Activated CD8-positive, alpha-beta memory T cell treated with anti-CD3 and anti-CD28 coated beads for 4 hours (primary cell): ENCODE results near the gene ARID2.

ENCODE experiments used
- DNase-seq, 2 donors: peaks; one replicate each; pipeline ENCODE4 v3.0.0-alpha.2; 2020; ENCODE audit warnings: low read depth in 2 of 2

The ARID2 gene

DNA sequence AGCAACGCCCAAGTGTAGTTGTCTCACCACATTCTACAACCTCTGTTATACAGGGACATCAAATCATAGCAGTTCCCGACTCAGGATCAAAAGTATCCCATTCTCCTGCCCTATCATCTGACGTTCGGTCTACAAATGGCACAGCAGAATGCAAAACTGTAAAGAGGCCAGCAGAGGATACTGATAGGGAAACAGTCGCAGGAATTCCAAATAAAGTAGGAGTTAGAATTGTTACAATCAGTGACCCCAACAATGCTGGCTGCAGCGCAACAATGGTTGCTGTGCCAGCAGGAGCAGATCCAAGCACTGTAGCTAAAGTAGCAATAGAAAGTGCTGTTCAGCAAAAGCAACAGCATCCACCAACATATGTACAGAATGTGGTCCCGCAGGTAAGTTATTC lies 123.0 kb downstream of the ARID2 start:
- DNase-seq = no peak

DNA sequence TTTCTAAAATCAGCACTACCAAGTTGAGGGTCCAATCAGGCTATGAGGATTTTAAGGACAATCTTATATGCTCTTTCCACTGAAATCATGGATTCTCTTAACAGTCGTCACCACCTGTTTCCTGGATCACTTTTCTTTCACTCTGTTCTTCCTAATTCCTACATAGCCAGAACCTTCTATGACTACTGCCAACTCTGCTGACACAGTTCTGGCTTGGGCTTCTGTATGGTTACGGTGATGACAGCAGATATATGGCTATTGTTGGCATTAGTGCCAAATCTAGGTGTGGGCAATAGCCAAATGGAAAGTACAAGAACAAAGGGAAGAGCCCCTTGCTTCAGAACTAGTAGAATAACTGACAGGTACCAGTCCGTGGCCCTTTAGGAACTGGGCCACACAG lies 124.0 kb downstream of the ARID2 start:
- DNase-seq = no peak

DNA sequence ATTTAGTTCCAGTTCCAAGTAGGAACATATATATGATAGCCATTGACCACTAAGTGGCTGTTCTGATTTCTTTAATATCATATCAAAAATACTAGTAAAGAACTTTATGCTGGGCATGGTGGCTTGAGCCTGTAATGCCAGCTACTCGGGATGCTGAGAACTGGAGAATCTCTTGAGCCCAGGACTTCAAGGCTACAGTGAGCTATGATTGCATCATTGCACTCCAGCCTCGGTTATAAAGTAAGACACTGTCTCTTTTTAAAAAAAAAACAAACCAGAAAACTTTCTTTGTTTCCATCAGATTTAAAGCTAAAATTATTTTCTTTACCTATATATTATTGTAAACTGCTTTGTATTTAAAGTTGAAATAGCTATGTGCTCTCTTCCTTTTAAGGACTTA lies 133.8 kb downstream of the ARID2 start:
- DNase-seq = no peak

DNA sequence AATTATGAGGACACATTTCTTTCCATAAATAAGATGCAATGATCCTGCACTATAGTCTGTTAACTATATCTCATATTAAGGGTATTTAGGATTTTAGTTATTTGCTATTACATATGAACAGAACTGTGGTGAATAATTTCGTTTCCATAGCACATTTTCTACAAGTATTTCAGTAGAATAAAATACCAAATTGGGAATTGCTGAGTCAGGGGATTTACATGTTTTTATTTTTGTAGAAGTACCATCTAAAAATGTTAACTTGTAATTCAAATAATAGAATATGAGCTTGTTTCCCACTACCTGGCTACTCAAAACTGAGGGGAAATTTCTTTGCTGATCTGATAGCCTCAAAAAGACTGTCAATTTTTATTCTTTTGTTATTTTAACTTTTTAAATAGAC lies 136.8 kb downstream of the ARID2 start:
- DNase-seq = no peak

DNA sequence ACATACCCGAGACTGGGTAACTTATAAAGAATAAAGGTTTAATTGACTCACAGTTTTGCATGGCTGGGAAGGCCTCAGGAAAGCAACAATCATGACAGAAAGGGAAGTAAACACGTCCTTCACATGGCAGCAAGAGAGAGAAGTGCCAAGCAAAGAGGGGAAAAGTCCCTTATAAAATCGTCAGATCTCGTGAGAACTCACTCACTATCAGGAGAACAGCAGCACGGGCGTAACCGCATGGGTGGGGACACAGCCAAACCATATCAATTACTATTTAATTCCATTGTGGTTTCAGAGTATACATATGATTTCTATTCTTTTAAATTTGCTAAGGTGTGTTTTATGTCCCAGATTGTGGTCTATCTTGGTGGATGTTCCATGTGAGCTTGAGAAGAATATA lies 142.9 kb downstream of the ARID2 start:
- DNase-seq = no peak

DNA sequence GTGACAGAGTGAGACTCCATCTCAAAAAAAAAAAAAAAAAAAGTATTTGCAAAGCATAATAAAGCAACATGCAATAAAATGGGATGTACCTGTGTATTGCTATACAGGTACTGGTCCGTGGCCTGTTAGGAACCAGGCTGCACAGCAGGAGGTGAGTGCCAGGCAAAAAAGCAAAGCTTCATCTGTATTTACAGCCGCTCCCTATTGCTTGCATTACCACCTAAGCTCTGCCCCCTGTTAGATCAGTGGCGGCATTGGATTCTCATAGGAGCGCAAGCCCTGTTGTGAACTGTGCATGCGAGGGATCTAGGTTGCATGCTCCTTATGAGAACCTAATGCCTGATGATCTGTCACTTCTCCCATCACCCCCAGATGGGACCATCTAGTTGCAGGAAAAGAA lies 147.6 kb downstream of the ARID2 start:
- no peak for DNase-seq

DNA sequence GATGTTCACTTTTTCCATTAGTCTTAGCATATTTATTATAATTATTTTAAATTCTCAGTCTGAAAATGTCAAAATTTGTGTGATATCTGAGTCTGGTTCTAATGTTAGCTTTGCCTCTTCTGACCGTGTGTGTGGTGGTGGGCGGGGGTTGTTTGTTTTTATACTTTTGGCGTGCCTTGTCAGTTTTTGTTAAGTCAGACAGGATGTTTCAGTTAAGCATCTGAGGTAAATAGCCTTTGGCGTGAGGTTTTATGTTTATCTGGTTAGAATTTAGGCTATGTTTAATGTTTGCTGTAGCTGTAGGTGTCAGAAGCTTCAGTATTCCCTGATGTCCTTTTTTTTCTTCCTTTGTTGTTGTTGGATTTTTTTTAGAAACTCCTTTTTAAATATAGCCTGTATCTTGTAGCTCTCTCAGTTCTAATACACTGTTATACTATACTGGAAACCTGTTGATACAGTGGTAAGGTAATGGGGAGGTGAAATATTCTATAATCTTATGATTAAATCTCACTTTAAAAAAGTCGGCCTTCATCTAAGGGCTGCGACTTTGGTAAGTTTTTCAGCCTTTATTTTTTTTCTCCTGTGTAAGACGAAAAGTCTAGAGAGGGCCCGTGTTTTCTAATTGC lies 149.2 kb downstream of the ARID2 start:
- DNase-seq = no peak

DNA sequence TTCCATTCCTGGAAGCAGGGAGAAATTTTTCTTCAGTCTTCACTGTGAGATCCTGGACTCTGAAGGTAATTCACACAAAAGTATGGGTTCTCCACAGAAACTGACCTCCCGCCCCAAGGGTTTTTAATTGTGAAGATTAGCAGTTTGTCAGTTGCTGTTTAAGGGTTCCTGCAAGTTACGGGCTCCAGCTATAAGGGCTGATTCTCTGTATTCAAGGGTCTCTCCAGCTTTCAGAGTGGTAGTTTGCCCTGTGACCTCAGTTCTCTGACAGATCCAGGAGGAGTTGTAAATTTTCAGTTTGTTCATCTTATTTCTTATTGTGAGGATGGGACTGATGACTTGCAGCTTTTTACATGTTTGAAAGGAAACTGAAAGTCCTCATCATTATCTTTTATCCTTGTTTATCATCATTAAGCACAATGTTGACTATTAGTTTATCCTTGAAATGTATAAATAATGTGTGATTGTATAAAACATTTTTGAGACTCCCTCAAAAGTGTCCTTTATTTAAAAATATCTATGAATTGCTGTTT lies 149.9 kb downstream of the ARID2 start:
- DNase-seq = no peak

DNA sequence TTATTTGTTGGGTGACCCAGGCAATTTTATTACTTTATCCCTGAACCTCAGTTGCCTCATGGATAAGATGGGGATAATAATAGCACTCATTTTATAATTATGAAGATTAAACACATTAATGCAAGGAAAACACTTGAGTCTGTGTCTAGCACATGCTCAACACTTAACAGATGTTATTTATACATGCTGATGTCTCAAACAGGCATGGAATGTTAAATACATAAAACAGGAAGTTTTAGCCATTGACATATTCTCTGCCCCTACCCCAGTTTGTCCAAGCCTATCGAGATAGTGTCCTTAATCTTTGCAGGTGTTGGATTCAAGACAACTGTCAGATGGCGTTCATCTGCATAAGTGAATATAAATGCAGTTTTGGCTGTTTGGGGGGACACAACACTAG lies 151.0 kb downstream of the ARID2 start:
- DNase-seq = no peak

DNA sequence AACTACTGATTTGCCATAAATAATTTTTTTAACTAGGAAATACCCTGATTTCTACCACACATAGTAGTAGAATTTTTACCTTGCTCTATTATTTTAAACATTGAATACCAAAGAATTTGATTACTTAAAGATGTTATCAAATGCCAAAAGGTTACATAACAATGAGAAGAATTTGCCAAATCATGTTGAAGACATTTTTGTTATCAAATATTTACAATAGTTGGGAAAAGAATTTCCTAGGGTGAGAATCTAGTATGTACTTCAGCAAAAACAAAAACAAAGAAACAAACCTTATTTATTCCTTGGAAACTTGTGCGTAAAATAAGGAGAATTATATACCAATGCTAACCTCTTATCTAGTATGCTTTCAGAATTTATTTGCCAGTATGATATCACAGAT lies 153.7 kb downstream of the ARID2 start:
- no peak for DNase-seq

DNA sequence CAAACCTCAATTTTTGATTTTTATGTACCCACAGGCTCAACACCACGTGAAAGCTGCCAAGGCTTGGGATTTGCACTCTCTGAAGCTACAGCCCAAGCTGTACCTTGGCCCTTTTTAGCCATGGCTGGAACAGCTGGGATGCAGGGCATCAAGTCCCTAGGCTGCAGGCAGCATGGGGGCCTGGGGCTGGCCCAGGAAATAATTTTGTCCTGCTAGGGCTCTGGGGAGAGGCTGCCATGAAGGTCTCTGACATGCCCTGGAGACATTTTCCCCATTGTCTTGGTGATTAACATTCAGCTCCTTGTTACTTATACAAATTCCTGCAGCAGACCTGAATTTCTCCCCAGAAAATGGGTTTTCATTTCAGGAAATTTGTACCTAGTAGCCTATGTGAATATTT lies 157.2 kb downstream of the ARID2 start:
- no peak for DNase-seq

DNA sequence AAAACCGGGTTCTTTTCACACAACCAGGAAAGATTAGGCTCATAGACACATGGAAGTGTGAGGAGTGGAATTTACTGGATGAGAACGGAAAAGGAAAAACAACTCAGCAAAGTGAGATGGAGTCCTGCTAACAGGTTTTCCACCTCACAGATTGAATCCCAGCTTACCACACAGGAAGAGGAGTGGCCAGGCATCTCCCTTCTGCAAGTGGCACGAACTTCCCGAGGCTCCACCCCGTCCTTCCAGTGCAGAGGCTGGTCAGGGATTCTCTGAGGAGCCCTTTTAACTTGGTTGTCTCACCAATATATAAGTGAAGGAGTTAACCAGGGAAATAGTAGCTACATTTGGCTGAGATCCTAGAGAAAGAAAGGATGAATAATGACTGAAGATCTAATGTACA lies 158.0 kb downstream of the ARID2 start:
- DNase-seq = no peak

DNA sequence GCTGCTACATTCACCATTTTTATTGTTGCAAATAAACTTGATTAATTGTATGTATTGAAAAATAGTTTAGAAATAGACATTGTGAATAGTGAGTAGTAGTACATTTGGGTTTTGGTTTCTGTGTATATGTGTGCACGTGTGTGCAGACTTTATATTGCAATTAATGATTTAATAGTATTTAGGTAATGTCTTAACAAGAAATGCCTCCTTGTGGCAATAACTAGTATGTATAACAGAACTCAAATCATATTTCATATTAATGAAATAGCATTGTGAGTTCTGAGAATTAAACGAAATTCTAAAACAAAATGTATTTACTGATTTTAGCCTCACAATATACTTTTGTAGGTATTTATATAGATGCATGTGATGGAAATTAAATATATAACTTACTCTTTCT lies 160.8 kb downstream of the ARID2 start:
- DNase-seq = no peak

DNA sequence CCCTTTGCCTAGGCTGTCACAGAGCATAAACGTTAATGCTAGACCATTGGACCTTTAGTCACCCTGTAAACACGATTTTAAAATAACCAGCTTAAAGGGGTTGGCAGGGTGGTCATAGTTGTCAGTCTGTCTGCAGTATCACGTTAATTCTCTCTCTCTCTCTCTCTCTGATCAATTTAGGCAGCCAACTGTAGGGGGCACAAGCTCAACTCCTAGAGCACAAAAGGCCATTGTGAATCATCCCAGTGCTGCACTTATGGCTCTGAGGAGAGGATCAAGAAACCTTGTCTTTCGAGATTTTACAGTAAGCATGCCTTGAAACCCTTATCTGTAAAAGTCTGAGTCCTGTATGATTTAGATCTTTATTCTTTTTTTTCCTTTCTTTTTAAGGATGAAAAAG lies 163.7 kb downstream of the ARID2 start:
- no peak for DNase-seq

DNA sequence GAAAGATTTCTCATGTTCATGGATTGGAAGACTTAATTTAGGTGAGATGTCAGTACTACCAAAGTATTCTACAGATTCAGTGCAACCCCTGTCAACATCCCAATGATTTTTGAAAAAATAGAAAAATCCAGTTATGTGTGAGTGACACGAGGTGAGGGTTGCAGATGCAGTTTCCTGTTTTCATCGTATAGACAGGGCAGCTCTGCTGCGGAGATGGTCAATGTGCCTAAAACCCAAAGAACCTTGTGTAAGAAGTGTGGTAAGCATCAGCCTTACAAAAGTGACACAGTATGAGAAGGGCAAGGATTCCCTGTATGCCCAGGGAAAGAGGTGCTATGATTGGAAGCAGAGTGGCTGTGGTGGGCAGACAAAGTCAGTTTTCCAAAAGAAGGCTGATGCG lies 166.5 kb downstream of the ARID2 start:
- no peak for DNase-seq

DNA sequence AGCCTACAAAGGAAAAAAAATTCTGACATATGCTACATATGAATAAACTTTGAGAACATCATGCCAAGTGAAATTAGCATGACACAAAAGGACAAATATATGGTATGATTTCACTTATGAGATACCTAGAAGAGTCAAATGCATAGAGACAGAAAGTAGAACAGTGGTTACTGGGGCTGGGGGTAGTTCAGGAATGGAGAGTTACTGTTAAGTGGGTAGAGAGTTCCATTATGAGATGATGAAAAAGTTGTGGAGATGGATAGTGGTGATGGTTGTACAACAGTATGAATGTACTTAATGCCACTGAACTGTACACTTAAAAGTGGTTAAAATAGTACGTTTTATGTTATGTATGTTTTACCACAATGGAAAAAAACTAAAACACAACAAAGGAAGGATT lies 168.6 kb downstream of the ARID2 start:
- DNase-seq = no peak

DNA sequence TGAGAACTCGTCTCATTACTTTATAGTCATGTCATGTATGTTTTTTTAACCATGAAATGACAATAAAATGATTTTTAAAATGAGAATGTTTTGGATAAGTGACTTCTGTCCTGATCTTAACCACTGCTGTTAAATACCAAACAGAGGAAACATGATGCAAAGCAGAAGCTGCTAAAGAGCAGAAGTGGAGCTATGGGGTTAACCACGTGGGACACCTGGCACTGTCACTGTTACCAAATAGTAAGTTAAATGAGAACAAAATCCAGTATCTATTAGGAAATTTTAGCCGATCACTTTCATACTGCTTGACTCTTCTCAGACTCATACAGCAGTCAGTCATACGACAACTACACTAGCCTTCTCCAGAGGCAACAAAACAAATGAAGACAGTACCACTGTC lies 178.4 kb downstream of the ARID2 start:
- no peak for DNase-seq

DNA sequence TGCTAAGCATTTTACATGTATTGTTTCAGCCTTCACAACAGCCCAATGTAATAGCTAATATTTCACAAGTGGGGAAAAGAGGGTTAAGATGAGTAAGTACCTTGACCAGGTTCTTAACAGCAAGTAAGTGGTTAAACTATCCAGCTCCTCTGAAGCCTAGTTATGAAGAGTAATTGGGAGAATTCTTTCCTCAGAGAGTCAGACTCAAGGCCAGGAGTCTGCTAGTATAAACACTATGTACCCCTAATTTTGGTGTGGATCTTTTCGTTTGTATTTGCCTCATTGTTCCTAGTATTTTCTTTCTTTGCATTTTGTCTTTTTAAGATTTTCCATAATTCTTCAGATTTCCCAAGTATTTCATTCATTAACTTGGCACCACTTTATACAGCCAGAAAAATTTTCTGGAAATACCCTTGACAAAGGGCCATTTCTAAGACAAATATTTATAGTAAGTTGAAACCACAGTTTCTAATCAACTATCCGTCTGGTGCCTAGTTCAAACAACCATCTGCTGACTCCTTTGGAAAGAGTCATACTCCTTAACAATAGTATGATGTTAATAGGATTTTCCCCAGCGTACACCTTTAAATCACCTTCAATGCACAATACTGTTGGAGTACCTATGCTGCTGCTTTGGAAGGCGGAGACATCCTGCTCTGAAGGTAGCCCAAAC lies 179.7 kb downstream of the ARID2 start:
- DNase-seq = no peak

DNA sequence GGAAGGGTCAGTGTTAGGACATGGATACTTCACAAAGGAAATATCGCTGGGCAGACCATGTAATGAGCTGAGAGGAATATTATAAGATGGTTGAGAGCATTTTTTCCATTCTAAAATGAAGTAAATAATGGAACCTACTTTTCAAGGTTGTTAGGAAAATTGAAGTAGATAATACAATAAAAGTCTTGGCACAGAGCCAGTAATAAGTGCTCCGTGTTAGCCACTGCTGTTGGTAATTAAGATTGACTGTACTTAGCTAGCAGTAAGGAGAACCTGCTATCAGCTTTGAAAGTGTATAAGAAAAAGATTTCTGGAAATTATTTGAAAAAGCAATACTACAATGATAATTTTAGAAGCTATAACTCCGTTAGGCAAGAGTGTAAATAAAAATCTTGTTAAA lies 183.3 kb downstream of the ARID2 start:
- DNase-seq = no peak

DNA sequence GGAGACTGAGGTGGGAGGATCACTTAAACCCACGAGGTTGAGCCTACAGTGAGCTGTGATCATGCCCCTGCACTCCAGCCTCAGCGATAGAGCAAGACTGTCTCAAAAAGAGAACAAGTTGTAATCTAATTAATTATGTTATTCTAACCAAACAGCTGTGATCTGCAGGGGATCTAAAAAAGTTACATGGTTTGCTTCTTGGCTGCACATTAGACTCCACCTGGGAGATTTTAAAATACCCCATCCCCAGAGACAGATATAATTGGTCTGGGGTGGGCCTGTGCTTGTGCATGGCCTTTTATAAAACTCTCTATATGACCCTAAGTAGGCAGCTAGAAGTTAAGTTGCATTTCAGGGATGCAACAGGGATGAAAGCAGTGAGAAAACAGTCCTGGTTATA lies 184.1 kb downstream of the ARID2 start:
- no peak for DNase-seq

DNA sequence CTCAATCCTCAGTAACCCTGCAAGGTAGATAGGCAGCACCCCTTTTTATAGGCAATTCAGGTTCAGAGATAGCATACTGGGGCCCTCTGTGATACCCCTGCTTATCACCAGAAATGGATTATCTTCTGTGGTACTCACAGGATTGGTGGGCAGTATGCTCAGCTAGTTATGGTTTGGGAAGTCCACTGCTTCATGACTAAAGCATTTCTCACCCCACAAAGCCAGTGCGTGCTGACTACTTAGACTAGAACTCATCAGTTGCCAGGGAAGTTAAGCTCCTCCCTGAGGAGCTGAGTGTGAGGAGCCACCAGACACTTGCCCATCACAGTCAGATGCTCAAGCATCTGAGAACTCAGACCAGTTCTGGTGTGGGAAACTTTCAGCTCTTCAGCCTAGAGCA lies 184.6 kb downstream of the ARID2 start:
- DNase-seq = no peak

DNA sequence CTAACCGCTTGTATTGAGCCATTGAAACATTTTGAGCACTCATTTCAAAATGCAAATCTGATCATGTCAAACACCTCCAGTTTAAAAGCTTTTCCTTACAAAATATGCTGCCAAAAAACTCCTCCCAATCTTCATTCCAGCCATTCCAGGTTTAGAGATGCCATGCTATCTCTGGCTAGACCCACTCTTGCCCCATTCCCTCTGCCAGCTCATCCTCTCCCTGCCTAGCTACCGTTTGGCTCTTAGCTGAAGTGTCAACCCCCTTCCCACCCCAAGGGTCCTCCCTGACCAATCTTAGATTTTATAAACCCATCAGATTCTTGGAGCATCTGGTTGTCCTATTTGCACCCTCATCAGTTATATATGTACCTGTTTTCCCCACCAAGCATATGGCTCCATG lies 185.9 kb downstream of the ARID2 start:
- no peak for DNase-seq

DNA sequence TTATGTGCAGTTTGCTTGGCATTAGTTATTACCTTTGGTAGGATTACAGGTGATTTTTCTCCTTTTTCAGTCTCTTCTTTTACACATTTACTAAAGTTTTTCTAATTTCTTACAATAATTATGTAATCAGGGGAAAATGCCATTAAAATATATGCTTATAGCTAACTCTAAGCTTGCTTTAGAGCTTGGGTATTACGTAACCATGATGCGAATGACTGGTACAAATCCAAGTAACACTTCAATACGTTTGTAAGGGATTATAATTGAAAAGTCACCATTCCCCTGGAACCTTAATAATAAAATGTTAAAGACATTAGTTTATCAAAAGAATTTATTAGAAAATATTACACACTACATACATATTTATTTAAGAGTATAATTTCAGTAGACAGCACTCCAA lies 189.3 kb downstream of the ARID2 start:
- no peak for DNase-seq

DNA sequence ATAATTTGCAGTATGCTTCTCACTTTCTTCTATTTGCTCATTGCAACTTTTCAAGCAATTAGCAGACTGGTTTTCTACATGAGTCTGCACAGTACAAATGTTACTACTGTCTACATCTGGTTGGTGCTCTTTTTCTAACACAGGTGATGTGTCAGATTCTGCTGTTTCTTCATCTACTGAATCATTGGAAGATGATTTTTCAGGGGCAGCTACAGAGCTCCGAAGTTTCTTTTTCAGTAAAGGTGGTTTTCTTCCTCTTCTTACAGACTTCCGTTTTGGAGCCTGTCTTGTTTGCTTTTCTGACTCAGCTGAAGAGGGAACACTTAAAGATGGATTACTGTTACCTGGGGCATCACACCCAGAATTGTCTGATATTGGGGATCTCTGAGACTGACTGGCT lies 198.8 kb downstream of the ARID2 start:
- DNase-seq = no peak
